22Rv1 (cell line): ENCODE results near the gene GLP1R.

Experiments used
- H3K27ac ChIP-seq: fragments of 450-650 bp; 2 replicates; pipeline ENCODE4 v1.5.1; 2017
- ZFX ChIP-seq: fragments of 450-650 bp; IDR thresholded peaks from 2 replicates; pipeline ENCODE4 v1.6.1; 2017; ENCODE audit warnings: antibody characterized with exemption, borderline replicate concordance
- TF ChIP-seq, protein P1 (sequence below): fragments of 450-650 bp; IDR thresholded peaks from 2 replicates; pipeline ENCODE4 v1.5.1; 2017; ENCODE audit warnings: mild to moderate bottlenecking

Gene GLP1R

DNA sequence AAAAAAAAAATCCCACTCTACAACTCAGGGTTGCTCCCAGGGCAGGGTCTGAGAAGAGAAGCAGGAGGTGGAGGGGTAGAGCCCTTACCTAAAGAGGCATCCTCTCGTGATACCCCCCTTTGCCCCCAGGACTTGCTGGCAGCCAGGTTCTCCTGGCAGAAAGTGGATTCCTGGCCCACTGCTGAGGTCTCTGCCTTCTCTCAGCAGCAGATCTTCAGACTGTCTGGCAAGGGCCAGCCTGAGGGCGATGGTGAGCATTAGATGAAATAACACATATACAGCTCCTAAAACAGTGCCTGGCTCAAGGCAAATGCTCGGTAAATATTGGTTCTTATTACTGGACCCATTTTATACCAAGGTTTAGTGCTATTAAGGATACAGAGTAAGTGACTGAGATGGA lies 4.8 kb upstream of the GLP1R start:
- TF ChIP-seq, protein P1, sequence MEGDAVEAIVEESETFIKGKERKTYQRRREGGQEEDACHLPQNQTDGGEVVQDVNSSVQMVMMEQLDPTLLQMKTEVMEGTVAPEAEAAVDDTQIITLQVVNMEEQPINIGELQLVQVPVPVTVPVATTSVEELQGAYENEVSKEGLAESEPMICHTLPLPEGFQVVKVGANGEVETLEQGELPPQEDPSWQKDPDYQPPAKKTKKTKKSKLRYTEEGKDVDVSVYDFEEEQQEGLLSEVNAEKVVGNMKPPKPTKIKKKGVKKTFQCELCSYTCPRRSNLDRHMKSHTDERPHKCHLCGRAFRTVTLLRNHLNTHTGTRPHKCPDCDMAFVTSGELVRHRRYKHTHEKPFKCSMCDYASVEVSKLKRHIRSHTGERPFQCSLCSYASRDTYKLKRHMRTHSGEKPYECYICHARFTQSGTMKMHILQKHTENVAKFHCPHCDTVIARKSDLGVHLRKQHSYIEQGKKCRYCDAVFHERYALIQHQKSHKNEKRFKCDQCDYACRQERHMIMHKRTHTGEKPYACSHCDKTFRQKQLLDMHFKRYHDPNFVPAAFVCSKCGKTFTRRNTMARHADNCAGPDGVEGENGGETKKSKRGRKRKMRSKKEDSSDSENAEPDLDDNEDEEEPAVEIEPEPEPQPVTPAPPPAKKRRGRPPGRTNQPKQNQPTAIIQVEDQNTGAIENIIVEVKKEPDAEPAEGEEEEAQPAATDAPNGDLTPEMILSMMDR, result no peak
- TF ChIP-seq ZFX, result no peak

DNA sequence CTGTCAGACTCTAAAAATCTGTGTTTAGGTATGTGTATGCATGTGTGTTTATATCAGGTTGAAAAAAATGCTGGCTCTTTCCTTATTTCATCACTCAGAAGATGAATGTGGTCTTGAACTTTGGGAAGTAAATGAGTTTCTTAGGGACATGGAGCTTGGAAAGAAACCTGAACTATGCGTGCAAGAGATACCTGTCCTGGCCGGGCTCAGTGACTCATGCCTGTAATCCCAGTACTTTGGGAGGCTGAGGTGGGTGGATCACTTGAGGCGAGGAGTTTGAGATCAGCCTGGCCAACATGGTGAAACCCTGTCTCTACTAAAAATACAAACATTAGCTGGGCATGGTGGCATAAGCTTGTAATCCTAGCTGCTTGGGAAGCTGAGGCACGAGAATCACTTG lies 4.4 kb upstream of the GLP1R start:
- TF ChIP-seq, protein P1, result no peak
- no peak for TF ChIP-seq ZFX
- H3K27ac ChIP-seq, result no peak overlapping the region

More for the DNA sequence above, 4.8 kb upstream of the GLP1R start:
- H3K27ac ChIP-seq, result no peak overlapping the region

DNA sequence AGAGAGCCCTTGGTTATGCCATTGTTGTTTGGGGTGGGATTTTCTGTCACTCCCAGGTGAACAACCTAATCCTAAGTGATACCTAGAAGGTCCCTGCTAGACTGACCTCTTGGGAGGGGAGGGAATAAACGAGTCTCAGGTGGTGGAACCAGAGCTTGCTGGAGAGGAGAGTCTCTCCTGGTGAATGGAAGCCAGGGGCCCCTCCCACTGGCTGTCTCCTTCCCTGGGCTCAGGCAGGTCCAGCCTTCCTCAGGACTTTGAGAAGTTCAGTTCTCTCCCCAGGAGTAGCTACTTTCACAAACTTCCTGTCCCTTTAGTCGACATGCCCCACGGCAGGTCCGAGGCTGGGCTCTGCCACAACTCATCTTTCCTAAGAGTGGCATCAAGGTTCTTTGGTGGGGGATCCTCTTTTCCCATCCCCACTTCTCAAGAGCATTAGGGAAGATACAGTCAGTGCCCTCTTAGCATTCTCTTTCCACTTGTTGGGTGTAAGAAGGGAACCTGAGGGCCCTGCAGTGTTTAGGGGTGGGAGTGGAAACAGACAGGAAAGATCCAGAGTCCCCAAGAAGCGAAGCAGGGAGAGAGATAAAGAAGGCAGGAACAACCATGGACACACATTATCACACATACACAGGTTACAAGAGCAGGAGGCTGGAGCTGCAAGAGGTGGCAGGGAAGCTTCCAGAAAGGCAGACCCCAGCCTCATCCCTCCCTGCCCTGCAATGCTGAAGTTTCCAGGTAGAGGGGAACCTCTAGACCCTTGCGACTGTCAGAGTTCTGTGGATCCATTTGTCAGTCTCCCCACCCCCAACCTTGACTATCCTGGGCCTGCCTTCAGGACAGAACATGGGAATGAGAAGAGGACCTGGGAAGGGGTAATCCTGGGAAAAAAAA lies 900 bp upstream of the GLP1R start:
- no peak overlapping the region for H3K27ac ChIP-seq
- no peak for TF ChIP-seq ZFX
- TF ChIP-seq, protein P1, result no peak

DNA sequence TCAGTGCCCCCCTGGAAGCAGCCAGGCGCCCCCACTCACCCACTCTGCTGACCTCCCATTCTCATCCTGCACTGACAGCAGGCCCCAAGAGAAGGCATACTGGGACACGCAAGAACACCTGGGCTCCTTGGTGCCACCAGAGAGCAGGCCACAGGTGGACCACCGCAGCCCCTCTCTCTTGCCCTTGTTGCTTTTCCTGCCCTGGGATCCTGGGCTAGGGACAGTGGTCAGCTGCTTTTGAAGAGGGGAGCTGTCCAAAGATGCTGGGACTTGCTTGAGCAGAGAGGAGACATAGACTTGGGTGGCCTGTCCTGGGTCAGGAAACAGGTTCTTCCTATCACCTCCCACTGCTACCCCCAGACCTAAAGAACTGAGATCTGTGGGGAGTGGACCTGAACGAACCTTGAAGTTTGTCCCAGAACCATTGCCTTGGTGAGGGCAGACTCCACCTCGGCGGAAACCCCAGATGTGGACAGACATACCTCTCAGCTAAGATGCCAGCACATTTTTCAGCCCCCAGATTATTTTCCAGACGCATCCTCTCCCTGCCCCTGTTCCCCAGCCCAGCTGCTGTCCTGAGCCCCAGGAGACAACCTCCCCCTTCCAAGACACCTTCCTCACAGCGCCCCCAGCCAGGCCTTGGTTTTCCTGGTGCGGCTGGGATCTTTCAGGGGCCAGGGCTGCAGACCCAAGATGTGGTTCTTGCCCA lies 1.1 kb downstream of the GLP1R start:
- no peak overlapping the region for H3K27ac ChIP-seq
- TF ChIP-seq ZFX, result no peak
- TF ChIP-seq, protein P1, result no peak

- no peak overlapping the region for H3K27ac ChIP-seq
- TF ChIP-seq, protein P1, result no peak
- no peak for TF ChIP-seq ZFX
Measured at GRCh38 chr6:39050453-39051112, 2.0 kb downstream of the GLP1R start.

DNA sequence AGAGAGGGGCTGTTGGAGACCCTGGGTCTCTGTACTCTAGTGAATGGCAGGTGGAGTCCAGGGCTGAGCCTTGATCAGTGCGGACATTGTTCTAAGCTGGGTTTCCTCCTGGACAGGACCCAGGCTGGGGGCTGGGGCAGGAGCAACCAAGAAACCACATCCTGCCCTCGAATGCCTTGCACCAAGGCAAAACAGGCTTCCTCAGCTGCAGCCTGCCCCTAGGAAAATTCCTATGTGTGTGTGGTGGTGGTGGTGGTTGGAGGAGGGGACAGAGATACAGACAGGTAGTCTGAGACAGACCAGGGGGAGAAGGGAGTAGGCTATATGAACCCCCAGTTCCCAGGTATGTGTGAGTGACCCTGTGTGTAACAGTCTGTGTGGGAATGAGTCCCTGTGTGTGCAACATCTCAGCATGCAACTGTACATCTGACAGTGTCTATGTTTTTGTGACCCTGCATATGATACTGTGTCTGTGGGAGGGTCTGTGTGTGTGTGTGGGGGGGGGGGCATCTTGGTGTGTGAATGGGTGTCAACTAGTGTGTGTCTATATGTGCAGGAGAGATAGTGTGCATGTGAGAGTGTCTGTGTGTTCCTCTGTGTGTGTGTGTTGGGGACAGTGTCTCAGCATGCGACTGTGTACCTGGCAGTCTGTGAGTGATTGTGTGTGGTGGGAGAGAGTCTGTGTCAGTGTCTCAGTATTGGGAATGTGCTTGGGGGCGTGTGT lies 3.0 kb downstream of the GLP1R start:
- TF ChIP-seq ZFX, result no peak
- TF ChIP-seq, protein P1, result no peak
- H3K27ac ChIP-seq, result no peak overlapping the region
